Endodermal cell (in vitro differentiated cells): ENCODE measurements around the gene SDS. TPM values are rescaled to one million over a fixed set of nuclear protein-coding genes. Genes with fewer than 3 reads are reported as not detected.

Experiments
- DNase-seq: peaks from one replicate; pipeline ENCODE4 v3.0.0-alpha.2; 2017
- H3K27ac ChIP-seq: 2 replicates; pipeline ENCODE4 v1.5.1; 2013; ENCODE audit warnings: mild to moderate bottlenecking, low read depth, low read length, moderate library complexity
- H3K27me3 ChIP-seq: 2 replicates; pipeline ENCODE4 v1.6.1; 2013; ENCODE audit warnings: mild to moderate bottlenecking, low read length, moderate library complexity; ENCODE audit not compliant: insufficient read depth, control insufficient read depth, poor library complexity, severe bottlenecking
- H3K36me3 ChIP-seq: 2 replicates; pipeline ENCODE4 v1.7.0; 2013; ENCODE audit warnings: mild to moderate bottlenecking, low read length, moderate library complexity; ENCODE audit not compliant: control insufficient read depth, insufficient read depth
- H3K4me1 ChIP-seq: one replicate; pipeline ENCODE4 v1.7.0; 2013; ENCODE audit warnings: low read length; ENCODE audit not compliant: control insufficient read depth, insufficient read depth
- H3K4me3 ChIP-seq: 2 replicates; pipeline ENCODE4 v1.5.1; 2013; ENCODE audit warnings: mild to moderate bottlenecking, low read length, moderate library complexity
- H3K9ac ChIP-seq: 2 replicates; pipeline ENCODE4 v1.6.1; 2013; ENCODE audit warnings: mild to moderate bottlenecking, low read length, moderate library complexity; ENCODE audit not compliant: poor library complexity, severe bottlenecking; ENCODE audit errors: extremely low read depth
- H3K9me3 ChIP-seq: 2 replicates; pipeline ENCODE4 v1.6.1; 2013; ENCODE audit warnings: mild to moderate bottlenecking, low read length, moderate library complexity; ENCODE audit not compliant: control insufficient read depth
- H3K27ac Mint-ChIP-seq: 2 replicates; pipeline ENCODE4 v1.8.0; 2020; ENCODE audit warnings: mixed read lengths
- H3K27me3 Mint-ChIP-seq: 2 replicates; pipeline ENCODE4 v1.8.0; 2021; ENCODE audit warnings: mild to moderate bottlenecking, mixed read lengths; ENCODE audit not compliant: insufficient read depth
- H3K36me3 Mint-ChIP-seq: 2 replicates; pipeline ENCODE4 v1.8.0; 2020; ENCODE audit warnings: low read depth, mixed read lengths
- H3K4me1 Mint-ChIP-seq: 2 replicates; pipeline ENCODE4 v1.8.0; 2020; ENCODE audit warnings: mixed read lengths
- H3K4me3 Mint-ChIP-seq: 2 replicates; pipeline ENCODE4 v1.8.0; 2020; ENCODE audit warnings: mild to moderate bottlenecking, moderate library complexity, mixed read lengths
- H3K9me3 Mint-ChIP-seq: 2 replicates; pipeline ENCODE4 v1.8.0; 2020; ENCODE audit warnings: mild to moderate bottlenecking, mixed read lengths
- WGBS, 2 experiments: methylation state at CpG; one replicate each; pipeline versions ENCODE4 v1.1.5 to v1.1.7; 2013; ENCODE audit warnings: missing lambda C conversion rate in 2 of 2, mixed read lengths in 1 of 2; ENCODE audit not compliant: insufficient coverage in 1 of 2, insufficient read length in 1 of 2; 5-methylcytosine and 5-hydroxymethylcytosine counted together
- long read RNA-seq, 4 experiments: library from polyadenylated mRNA in 2 of 4; library from RNA in 1 of 4; library from capped mRNA in 1 of 4; stranded (forward) in 3 of 4; unstranded in 1 of 4; transcript quantifications; one replicate each; pipeline ENCODE4 v2.0.0, GENCODE V29; 2020 to 2021; ENCODE audit warnings: inconsistent platforms in 1 of 4
- polyA plus RNA-seq, 2 experiments: library from polyadenylated mRNA; stranded (reverse); fragments of 50-300 nt; gene quantifications; one replicate each; pipeline ENCODE4 v1.2.3, GENCODE V29; 2013
- total RNA-seq, 2 donors: library from RNA; stranded (reverse); fragmentation: NEBNext Ultra II Directional in 1 of 2; extraction: Animal tissue kit (Norgen Biotek cat#: 25700) in 1 of 2; gene quantifications; 2 replicates in 1 of 2; 3 replicates in 1 of 2; pipeline ENCODE4 v1.2.1, GENCODE V29; 2021
- TF ChIP-seq, protein P1 (sequence below): fragments of 200-600 bp; sonication (generic); conservative IDR thresholded peaks from 2 replicates; pipeline ENCODE4 v1.5.0; 2021; ENCODE audit warnings: antibody characterized with exemption, mild to moderate bottlenecking

Gene SDS, protein sequence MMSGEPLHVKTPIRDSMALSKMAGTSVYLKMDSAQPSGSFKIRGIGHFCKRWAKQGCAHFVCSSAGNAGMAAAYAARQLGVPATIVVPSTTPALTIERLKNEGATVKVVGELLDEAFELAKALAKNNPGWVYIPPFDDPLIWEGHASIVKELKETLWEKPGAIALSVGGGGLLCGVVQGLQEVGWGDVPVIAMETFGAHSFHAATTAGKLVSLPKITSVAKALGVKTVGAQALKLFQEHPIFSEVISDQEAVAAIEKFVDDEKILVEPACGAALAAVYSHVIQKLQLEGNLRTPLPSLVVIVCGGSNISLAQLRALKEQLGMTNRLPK
- not detected for total RNA-seq
- polyA plus RNA-seq (2013, experiment 1 of 2): not detected
- not detected for polyA plus RNA-seq (2013, experiment 2 of 2)
- long read RNA-seq, experiment 1: 0 reads
- long read RNA-seq, experiment 2: 0 reads
- long read RNA-seq, experiment 3: 0 reads
- long read RNA-seq, experiment 4: 0 reads

DNA sequence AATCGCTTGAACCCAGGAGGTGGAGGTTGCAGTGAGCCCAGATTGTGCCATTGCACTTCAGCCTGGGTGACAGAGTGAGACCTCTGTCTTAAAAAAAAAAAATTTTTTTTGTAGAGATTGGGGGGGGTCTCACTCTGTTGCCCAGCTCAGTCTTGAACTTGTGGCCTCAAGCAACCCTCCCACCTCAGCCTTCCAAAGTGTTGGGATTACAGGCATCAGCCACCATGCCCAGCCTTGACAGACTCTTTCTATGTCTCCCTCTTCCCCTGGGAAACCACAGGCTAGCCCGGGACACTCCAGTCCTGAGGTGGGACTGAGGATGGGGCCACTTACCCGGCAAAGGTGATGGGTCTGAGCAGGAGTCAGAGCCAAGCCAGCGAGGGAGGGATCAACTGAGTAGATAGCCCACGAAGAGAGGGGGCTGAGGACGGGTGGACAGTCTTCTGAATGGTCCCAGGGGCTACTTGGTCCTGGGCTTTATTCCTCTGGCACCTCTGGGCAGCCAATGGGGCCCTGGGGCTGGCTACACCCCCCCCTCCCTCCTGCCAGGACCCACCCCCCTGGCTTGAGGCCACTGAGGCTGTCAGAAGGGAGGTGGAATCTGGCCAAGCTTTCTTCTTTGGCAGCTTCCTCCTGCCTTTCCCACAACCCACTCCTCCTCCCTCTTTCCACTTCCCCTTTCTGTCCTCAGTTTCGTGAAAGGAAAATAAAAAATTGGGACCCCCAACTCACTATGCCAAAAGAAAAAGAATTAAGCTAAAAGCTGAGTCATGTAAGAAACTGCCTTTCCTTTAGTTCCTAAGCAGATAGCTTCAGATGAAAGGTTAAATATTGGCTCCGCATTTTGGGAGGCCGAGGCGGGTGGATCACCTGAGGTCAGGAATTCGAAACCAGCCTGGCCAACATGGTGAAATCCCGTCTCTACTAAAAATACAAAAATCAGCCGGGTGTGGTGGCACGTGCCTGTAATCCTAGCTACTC is at the start of gene SDS:
SDS (minus strand) TSS at position 453 of the 981 bp plus-strand sequence. CDS start 4,179 bp downstream, outside the sequence.
- 86 to 90% methylated on average over 5 to 14 of the region's 14 CpGs for whole genome bisulfite sequencing, 2 experiments
- no peak within 1 kb of the TSS for H3K27ac ChIP-seq
- H3K4me3 Mint-ChIP-seq: no peak within 1 kb of the TSS
- no peak within 1 kb of the TSS for H3K4me3 ChIP-seq
- peaks cover 7% of the 10 kb centered on the region for H3K4me1 Mint-ChIP-seq
- no peak within 1 kb of the TSS for H3K27ac Mint-ChIP-seq
- H3K36me3 ChIP-seq: no peaks in the 10 kb centered on the region
- TF ChIP-seq, protein P1, sequence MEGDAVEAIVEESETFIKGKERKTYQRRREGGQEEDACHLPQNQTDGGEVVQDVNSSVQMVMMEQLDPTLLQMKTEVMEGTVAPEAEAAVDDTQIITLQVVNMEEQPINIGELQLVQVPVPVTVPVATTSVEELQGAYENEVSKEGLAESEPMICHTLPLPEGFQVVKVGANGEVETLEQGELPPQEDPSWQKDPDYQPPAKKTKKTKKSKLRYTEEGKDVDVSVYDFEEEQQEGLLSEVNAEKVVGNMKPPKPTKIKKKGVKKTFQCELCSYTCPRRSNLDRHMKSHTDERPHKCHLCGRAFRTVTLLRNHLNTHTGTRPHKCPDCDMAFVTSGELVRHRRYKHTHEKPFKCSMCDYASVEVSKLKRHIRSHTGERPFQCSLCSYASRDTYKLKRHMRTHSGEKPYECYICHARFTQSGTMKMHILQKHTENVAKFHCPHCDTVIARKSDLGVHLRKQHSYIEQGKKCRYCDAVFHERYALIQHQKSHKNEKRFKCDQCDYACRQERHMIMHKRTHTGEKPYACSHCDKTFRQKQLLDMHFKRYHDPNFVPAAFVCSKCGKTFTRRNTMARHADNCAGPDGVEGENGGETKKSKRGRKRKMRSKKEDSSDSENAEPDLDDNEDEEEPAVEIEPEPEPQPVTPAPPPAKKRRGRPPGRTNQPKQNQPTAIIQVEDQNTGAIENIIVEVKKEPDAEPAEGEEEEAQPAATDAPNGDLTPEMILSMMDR: no peak
- no peaks in the 10 kb centered on the region for H3K36me3 Mint-ChIP-seq
- no peaks in the 10 kb centered on the region for H3K27me3 ChIP-seq
- H3K9ac ChIP-seq: no peak within 1 kb of the TSS
- no peaks in the 10 kb centered on the region for H3K9me3 ChIP-seq
- H3K27me3 Mint-ChIP-seq: no peaks in the 10 kb centered on the region
- DNase-seq: peak; percentile 60
- H3K4me1 ChIP-seq: no peaks in the 10 kb centered on the region
- no peaks in the 10 kb centered on the region for H3K9me3 Mint-ChIP-seq

- Mint-ChIP-seq H3K27ac (no peak overlapping the region), H3K27me3 (peaks cover 21% of the 10 kb centered on the region), H3K9me3 (no peaks in the 10 kb centered on the region), H3K4me1 (peaks cover 14% of the 10 kb centered on the region), H3K4me3 (no peak overlapping the region), H3K36me3 (no peaks in the 10 kb centered on the region)
- peaks cover 15% of the 10 kb centered on the region for H3K27me3 ChIP-seq
- TF ChIP-seq, protein P1: no peak
- no peak overlapping the region for H3K27ac ChIP-seq
- H3K9me3 ChIP-seq: no peaks in the 10 kb centered on the region
- WGBS, 2 experiments: 29 to 55% methylated on average over 2 to 6 of the region's 6 CpGs
- no peak overlapping the region for H3K4me3 ChIP-seq
- no peak overlapping the region for H3K9ac ChIP-seq
- peak; percentile 74 for DNase-seq
- H3K36me3 ChIP-seq: no peaks in the 10 kb centered on the region
- no peaks in the 10 kb centered on the region for H3K4me1 ChIP-seq
These were observed 49.6 kb upstream of the SDS start for GRCh38 chr12:113453330-113453729.

GRCh38 chr12:113452458-113452857 is 48.8 kb upstream of the SDS start:
- TF ChIP-seq, protein P1: no peak
- H3K36me3 ChIP-seq: no peaks in the 10 kb centered on the region
- 95 to 100% methylated on average over 2 of the region's 2 CpGs for WGBS, 2 experiments
- Mint-ChIP-seq H3K27me3 (peaks cover 24% of the 10 kb centered on the region), H3K9me3 (no peaks in the 10 kb centered on the region), H3K36me3 (no peaks in the 10 kb centered on the region), H3K27ac (no peak overlapping the region), H3K4me1 (peaks cover 14% of the 10 kb centered on the region), H3K4me3 (no peak overlapping the region)
- H3K4me1 ChIP-seq: no peaks in the 10 kb centered on the region
- H3K27me3 ChIP-seq: peaks cover 8% of the 10 kb centered on the region
- no peak overlapping the region for H3K27ac ChIP-seq
- no peak overlapping the region for H3K9ac ChIP-seq
- no peak overlapping the region for H3K4me3 ChIP-seq
- H3K9me3 ChIP-seq: no peaks in the 10 kb centered on the region
- no peak for DNase-seq
